Body of pancreas (tissue), 4 donors: ENCODE data around the gene IL9R.
"Not testable (repeated sequence)": the region's sequence is repeated elsewhere in the genome, so short reads cannot be mapped to it uniquely, and the experiment has no call there.

Experiments used
- POLR2A ChIP-seq, 3 donors: fragments of 450-650 bp; IDR thresholded peaks; one replicate each; pipeline ENCODE4 v1.6.1; 2016; ENCODE audit warnings: antibody characterized with exemption in 3 of 3, mild to moderate bottlenecking in 2 of 3
- TF ChIP-seq, protein P1 (sequence below), 7 experiments: fragments of 450-650 bp in 4 of 7; fragments of 200-600 bp in 3 of 7; sonication (generic) in 3 of 7; IDR thresholded peaks; one replicate each; pipeline ENCODE4 v1.5.1; 2016 to 2019; ENCODE audit warnings: antibody characterized with exemption in 7 of 7

DNA sequence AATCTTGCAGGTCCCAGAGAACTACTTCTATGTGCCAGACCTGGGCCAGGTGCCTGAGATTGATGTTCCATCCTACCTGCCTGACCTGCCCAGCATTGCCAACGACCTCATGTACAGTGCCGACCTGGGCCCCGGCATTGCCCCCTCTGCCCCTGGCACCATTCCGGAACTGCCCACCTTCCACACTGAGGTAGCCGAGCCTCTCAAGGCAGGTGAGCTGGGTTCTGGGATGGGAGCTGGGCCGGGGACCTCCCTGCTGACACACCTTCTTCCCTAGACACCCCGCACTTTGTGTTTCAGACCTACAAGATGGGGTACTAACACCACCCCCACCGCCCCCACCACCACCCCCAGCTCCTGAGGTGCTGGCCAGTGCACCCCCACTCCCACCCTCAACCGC is 25.5 kb downstream of the IL9R start:
- TF ChIP-seq, protein P1, sequence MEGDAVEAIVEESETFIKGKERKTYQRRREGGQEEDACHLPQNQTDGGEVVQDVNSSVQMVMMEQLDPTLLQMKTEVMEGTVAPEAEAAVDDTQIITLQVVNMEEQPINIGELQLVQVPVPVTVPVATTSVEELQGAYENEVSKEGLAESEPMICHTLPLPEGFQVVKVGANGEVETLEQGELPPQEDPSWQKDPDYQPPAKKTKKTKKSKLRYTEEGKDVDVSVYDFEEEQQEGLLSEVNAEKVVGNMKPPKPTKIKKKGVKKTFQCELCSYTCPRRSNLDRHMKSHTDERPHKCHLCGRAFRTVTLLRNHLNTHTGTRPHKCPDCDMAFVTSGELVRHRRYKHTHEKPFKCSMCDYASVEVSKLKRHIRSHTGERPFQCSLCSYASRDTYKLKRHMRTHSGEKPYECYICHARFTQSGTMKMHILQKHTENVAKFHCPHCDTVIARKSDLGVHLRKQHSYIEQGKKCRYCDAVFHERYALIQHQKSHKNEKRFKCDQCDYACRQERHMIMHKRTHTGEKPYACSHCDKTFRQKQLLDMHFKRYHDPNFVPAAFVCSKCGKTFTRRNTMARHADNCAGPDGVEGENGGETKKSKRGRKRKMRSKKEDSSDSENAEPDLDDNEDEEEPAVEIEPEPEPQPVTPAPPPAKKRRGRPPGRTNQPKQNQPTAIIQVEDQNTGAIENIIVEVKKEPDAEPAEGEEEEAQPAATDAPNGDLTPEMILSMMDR (IDR thresholded peaks at IDR 0.05), result not testable (repeated sequence)
- TF ChIP-seq POLR2A (IDR thresholded peaks at IDR 0.05), result not testable (repeated sequence)
